GM18499 (cell line): ENCODE measurements around the gene LRRC71.

ENCODE experiments used
- ATAC-seq: cut with Tn5 transposase; IDR thresholded peaks from one replicate; pipeline ENCODE4 v1.9.1; 2021; ENCODE audit warnings: moderate number of reproducible peaks; ENCODE audit not compliant: insufficient read depth, unreplicated experiment

Gene LRRC71

DNA sequence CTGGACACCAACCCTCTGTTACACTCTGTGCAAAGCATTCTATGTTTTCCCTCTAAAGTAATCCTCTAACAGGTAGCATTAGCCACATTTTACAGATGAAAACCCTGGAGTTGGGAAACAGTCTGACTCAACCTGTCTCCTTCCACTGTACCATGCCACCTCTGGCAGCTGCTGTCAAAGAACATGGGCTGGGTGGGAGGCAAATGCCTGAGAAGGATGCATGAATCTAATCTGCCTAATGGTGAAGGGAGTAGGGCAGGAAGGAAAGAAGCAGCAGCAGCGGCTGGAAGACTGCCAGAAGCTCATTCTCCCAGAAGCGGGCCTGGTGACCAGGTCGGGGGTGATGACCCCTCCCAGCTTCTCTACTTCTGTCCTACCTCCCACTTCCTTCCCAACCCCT lies 21.7 kb downstream of the LRRC71 start:
- no peak for ATAC-seq

DNA sequence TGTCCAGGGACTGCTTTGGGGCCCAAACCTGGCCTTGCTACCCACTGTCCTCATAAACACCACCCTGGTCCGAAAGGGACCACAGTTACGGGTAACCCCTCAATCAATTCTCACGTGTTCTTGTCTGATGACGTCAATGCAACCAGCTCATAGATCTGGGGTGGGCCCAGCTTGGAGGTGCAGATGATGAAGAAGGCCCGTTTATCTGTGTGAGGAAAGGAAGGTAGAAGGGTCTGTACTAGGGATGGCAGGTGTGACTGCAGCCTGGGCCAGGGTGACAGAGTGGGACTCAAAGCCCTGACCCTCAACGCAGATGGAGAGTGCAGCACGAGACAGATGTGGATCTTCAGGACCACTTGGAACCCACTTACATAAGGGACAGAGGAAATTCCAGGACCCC lies 22.1 kb downstream of the LRRC71 start:
- ATAC-seq = no peak

DNA sequence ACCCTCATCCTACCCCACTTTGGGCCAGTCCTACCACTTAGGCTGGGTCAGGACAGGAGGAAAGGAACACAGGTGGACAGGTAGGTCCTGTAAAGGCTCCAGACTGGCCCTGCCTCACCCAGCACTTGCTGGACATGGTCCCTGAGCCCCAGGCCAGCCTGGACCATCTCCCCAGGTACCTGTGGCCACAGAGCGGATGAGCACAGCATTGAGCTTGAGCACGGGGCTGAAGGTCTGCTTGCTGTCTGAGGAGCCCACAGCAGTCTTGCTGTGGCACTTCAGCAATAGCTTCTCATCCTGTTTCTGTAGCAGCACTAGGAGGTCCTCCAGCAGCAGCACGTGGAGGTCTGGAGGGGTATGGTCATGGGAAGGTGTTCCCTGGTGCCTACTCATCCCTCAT lies 23.3 kb downstream of the LRRC71 start:
- ATAC-seq = no peak

DNA sequence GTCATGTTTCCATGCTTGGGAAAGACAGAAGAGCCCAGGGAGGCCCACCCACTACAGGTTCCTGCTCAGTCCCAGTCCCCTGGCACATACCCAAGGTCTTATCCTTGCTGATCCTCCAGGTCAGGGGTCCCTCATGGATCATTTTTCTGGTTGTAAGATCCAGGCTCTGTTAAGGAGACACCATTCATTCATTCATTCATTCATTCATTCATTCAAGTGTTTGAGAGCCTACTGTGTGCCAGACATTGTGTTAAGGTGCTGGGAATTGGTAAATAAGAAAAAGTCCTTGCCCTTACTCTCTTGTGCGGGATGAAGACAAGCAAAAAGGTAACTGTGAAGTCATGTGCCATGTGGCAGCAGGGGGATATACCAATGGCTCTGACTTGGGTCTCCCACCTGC lies 23.8 kb downstream of the LRRC71 start:
- no peak for ATAC-seq

DNA sequence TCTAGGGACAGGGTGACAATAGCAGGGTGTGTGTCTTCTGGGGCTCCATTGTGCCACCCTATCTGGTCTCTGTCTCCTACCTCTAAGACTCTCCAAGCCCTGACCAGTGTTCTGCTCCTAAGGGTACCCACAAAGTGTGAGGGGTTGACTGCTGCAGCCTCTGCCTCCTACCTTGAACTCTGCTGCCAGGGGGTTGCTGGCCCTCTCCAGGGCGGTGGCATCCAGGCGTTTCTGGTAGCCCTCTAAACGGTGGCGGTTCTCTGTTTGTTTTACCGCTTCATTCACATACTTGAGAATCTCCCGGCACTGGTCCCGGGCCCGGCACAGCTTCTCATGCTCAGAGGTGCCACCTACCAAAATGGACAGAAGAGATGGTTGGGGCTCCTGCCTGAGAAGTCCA lies 24.4 kb downstream of the LRRC71 start:
- no peak for ATAC-seq

DNA sequence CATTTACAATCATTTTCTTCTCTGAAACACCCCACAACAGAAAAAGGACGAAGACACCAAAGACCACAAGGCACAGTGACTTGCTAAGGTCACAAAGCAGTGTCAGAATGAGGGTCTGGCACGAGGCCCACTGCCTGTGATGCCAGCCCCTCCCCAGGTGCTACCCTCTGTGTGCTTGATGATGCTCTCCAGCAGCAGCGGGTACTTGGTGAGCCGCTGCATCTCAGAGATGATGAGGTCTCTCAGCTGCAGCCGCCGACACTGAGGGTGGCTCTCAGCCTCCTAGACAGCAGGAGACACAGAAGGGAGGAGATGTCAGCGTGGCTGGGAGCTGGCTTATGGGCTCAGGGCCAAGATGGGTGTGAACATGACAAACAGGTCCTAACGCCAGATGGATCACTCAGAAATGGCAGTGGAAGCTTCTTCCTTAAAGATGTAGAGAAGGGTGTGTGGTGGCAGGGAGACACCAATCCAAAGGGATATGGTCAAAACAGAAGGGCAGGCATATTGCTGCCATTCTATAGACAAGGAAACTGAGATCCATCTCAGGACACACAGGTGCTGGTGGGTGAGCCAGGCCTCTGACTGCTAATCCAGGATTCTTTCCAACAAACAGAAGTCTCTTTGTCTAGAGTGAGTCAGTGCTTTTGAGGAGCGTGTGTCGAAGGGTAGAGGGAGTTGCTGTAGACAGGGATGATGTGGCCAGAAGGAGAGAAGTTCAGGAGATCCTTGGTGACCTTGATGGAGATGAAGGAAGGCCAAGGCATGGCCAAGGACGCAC lies 25.6 kb downstream of the LRRC71 start:
- ATAC-seq = no peak

DNA sequence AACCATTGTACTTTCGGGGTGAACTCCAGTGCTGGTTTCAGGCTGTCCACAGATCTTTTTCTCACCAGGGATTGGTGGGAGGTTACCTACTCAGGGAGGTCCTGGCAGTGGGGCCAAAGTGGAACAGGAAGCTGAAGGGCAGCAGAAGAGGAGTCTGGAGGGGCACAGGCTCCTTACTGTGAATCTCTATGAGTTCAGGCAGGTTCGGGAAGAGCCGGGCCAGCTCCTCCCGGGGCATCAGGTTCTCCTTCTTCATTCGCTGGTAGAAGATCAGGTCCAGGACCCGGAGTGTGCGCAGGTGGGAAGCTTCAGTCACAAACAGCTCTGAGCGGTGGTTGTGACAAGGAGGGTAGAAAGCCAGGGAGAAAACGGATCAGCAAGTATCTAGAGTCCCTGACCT lies 26.7 kb downstream of the LRRC71 start:
- ATAC-seq = no peak

DNA sequence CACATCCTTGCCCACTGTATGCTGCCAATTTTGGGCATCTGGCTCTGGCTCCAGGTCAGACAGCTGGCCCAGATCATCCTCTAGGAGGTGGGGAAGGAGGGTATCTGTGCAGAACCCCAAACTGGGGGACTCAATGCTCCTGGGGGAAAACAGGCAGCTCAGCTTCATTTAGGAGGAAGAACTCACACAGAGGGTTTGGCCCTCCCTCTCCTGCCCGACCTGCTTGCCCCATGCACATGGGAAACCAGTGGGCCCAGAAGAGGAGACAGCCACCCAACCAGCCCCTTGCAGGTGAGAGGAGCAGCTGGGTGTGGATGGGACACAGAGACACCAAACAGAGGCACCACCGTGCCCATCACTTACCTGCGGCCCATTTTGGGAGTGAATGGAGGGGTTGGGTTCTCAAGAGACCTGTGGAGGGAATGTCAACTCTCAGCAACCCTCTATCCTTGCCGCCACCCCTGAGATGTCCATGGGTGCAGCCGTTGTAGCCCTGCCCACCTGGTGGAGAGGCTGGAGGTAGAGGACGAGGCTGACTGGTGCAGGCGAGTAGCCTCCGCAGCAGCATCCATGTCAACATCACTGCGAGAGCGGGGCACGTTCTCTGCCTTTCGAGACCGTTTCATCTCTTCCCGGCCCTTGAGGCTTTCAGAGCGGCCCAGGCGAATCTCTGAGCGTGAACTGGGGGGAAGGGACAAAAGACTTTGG lies 27.5 kb downstream of the LRRC71 start:
- no peak for ATAC-seq

DNA sequence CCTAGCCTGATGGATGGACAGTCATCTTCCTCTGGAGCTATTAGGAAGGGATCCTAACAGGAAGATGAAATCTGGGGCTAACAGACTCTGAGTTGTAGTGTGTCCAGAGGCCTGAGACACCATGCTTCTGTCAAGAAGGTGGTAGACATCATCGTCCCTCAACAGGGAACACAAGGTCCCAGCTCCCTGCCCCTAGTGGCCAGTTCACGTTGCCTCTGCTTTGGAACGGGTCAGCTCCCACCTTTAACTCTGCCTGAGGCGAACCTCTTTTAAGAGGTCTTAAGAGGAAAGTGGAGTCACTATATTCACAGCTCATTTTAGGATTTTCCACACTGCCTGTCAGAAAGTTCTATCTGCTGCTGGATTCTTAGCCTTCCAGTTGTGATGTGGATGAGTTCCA lies 28.3 kb downstream of the LRRC71 start:
- ATAC-seq = no peak

DNA sequence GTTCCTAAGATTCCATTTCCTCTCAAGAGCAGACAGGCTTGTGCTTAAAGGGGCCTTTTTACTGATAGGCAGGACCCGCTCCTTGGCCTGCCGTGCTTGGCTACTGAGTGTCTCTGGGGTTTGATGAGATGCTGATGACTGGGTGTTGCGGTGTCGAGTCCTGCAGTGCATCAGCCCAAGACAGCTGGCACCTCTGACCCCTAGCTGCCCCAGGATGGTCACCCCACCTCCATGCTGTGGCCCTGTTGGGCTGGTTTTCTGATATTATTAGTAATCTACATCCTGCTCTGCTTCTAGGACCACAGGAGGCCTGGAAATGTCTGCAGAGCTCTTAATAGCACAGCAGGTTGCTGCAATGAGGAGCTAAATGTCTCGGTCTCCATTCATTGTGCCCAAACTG lies 28.7 kb downstream of the LRRC71 start:
- ATAC-seq = no peak

DNA sequence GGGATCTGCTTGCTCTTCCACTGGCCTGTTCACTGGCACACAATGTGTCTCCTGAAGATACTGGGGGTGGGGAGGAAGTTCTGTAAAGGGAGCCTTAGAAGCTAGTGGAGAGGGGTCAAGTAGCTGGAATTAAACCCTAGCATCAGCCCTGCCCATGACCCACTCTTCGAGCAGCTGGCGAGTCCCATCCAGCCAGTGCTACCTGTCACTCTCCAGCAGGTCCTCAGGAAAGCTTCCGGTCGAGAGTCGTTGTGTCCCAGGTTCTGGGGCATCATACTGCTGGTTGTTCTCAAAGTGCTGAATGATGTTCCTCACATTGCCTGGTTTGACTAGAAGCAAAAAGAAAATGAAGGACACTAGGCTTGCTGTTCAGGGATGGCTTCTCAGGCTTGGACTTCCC lies 30.9 kb downstream of the LRRC71 start:
- no peak for ATAC-seq

DNA sequence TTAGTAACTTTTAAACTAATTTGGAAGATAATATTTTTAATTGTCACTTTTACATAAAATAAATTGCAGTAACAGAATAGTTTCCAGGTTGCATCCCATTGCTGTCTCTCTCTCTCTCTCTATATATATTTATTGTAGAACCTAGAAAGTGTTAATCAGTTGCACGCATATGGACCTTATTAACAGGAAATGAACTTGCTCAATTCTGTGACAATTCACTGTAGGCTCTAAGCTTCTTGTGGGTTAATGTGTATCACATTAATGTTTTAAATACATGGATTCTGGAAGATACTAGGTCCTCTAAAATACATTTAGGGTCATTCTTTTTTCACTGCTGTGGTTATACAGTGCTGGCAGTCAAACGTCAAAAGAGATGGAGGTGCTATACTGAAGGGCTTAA lies 33.1 kb downstream of the LRRC71 start:
- no peak for ATAC-seq

DNA sequence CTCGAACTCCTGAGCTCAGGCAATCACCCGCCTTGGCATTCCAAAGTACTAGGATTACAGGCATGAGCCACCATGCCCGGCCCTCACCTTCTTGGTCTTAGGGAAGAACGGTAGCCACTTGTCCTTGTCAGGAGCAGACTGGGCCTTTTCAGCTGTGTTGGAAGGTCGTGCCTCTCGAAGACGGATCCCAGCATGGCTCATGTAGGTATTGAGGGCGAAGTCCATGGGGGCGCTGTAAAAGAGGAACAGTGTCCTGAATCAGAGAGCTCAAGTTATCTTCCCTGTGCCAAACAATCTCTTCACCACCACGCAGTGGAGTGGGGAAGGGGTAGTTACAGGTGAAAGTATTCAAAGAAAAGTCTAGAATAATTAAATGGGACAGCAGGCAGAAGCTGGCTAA lies 35.9 kb downstream of the LRRC71 start:
- no peak for ATAC-seq

DNA sequence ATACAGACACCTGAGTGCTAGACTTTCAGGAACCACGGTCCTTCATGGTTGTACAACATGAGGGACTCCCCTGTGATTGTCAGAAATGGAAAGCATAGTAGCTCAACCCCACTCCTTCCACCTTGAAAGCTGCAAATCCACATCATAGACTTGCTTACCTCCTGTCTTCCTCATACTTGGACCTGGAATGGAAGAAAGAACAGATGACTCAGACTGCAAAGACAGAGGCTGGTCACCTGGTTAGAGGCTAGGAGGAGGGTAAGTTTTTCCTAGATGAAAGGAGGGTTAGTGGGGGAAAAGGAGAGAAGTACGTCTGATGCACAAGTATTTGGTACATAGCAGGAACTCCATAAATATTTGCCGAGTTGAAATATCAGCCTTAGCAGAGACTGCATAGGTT lies 37.2 kb downstream of the LRRC71 start:
- no peak for ATAC-seq

DNA sequence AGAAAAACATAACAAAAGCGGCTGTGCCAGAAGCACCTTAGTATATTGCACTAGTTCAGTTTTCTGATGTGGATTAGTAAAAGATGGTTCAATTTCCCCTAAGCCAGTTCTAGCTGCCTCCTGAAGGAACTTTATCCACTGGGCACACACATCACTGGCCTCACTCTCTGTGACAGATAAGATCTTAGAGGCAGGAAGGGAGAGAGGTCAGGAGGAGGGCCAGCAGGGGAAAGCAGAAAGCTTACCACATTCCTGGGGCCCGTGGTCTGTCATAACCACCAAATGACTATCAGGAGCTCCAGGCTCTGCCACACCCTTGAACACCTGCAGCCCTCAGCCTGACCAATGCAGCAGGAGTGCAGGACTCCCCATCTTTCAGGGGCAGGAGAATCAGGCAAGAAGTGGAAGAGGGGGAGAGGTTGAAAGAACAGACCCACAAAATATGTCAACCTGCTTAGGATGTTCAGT lies 37.8 kb downstream of the LRRC71 start:
- no peak for ATAC-seq

DNA sequence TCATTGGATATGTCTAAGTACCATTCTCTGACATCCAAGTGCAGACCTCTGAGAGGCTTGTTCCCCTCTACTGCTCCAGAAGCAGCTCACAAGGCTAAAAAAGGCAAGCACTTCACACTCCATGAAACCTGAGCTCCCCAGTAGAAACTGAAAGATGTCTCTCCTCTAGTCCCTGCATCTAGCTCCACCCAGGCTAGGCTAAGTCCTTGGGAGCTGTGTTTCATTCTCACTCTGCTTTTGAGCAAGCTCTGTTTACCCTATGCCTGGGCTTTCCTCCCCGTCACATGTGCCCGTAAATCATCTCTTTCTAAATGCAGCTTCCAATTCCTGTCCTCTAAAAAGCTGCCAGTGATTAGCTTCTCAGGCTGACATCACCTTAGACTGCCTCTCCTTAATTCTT lies 39.0 kb downstream of the LRRC71 start:
- ATAC-seq = no peak

DNA sequence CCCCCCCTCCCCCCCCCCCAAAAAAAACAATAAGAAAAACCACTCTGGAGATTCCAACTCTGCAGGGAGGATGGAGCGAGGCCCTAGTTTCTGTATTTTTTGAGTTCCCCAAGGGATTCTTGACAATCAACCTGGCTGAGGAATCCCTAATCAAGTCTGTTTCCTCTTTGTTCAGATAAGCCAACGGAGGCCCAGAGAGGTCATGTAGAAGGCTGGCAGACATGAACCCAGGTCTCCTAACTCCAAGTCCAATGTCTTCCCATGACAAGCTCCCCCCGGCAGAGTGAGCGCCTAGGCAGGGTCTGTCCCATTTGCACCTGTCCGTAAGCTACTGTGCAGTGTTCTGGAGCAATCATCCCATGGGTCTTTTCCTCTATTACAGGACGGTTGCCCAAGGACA lies 39.5 kb downstream of the LRRC71 start:
- ATAC-seq = no peak

DNA sequence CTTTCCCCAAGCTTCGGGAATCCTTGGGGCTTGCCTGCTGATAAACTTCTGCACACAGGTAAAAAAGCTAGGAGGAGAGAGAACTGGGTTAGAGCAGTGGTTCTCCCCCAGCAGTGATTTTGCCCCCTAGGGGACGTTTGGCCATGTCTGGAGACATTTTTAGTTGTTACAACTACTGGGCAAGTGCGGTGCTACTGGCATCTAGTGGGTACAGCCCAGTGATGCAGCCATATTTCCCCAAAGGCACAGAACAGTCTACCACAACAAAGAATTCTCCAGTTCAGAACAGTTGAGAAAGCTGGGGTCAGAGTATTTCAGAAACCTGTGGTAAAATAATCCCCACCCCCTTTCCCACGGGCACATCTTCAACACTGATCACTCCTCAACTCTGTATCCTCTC lies 41.3 kb downstream of the LRRC71 start:
- ATAC-seq = no peak

DNA sequence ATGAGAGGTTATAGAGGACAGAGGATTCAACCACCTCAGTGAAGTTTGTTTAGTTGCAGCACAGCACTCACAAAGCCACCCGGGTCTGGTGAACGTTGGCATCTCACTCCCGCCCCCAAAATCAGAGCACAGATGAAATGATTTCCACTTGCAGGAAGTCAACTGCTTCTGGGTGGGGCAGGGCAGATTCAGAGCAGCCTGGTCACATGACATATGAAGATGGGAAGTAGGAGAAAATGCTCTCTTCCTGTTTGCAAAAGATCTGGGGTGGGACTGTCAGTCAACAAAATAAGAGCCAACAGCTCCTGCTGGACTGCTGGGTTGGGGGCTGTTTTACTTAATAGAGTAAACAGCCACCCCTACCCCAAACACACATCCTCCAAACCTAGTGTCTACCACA lies 43.2 kb downstream of the LRRC71 start:
- no peak for ATAC-seq

DNA sequence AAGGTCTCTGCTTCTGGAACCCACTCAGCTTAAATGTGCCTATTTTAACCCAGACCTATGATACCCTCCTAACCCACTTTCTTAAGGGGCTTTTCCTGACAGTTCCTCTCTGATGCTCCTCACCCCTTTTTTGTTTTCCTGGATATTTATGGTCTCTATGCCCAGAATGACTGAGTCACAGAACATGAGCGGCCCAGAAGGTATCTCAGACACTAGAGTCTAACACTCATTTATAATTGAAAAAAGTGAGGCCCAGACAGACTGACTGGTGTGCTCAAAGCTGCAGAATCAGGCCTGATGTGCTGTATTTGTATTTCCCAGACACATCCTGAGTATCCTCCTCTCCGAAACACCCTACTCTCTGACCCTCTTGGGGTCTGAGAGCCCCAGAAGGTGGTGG lies 44.0 kb downstream of the LRRC71 start:
- ATAC-seq = no peak

DNA sequence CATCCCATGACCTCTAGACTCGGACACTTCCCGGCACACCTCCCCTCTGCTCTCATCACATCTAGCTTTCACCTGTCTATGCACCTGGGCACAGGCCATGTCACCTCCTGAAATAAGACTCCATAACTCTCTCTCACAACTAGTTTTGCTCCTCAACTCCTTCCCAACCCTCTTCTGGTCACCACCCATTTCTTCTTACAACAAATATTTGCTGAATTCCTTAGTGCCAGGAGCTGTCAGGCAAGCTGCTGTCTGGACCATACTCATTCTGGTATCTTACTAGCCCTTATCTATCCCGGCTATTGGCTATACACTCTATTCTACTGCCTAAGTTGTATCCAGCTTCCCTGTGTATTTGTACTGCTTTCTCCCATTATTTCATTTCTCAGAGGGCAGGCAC lies 49.1 kb downstream of the LRRC71 start:
- no peak for ATAC-seq

DNA sequence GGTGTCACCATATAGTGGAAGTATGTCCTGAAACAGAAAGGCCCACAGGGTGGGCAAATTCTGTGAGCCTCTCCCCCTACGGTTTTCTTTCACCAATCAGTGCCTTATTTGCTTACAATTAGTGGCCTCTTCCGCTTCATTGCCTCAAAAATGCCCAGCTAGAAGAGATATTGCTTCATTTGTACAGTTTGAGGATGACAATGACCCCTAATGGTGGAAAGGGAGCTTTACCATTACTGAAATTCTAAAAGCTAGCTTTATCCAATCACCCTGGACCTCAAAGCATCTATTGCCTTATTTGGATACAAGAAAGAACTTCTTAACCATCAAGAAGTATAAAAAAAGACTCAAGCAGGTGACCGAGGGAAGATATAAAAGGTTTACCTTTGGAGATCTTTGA lies 49.6 kb downstream of the LRRC71 start:
- no peak for ATAC-seq
